Measurements from ENCODE around the gene NIT1. TPM values are rescaled to one million over a fixed set of nuclear protein-coding genes. Genes with fewer than 3 reads are reported as not detected.

NIT1 gene
- total and polyA plus RNA-seq, 2 of the 8 experiments (the other 6 are each of a cell fraction or from before 2014, with no cell fraction given) = 33.0 to 40.4 TPM

DNA sequence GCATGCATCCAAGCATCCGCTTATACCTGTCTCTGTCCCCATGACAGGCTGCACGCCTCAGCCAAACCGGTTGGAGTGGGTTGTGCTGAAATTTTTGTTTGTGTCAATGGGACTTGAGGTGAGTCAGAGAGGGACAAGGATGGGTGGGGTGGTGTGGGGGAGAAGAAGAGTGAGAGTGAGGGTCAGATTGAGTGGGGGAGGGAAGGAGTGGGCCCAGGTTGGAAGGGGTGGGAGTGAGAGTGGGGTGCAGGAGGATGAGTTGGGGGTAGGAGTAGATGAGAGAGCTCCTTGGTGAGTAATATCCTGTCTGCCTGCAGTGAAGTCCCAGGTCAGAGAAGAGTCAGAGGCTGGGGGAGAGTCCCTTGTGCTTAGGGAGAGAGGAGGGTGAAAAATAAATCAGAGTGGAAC is 25.3 kb upstream of the NIT1 start:
- Histone ChIP-seq H4K8ac (ENCODE audit: extremely low read depth, insufficient read depth, low read length) (no peak overlapping the region), H3K23ac (ENCODE audit: insufficient read length) (no peak overlapping the region), H3K27ac (ENCODE audit: low read depth, low read length) (no peak overlapping the region), H4K5ac (ENCODE audit: insufficient read length, low read depth, low read length) (no peak overlapping the region), H2BK5ac (ENCODE audit: low read depth, low read length) (no peak overlapping the region), H3K4me2 (ENCODE audit: insufficient read depth in 1 of 2, low read depth in 2 of 2, low read length in 2 of 2) (no peak overlapping the region), H3K9ac (replicated peaks in 1 of 4; ENCODE audit: extremely low read depth in 1 of 4, low read depth in 3 of 4, low read length in 3 of 4) (no peak overlapping the region), H2BK15ac (ENCODE audit: low read length) (no peak overlapping the region), H3K56ac (replicated peaks; ENCODE audit: insufficient read length, low read depth, low read length) (no peak overlapping the region), H3K36me3 (ENCODE audit: control insufficient read depth in 2 of 4, insufficient read depth in 4 of 4, low read length in 3 of 4) (no peaks in the 10 kb centered on the region), H3K79me1 (ENCODE audit: low read depth, low read length) (no peaks in the 10 kb centered on the region), H3K9me3 (ENCODE audit: insufficient read depth in 2 of 2, low read depth in 1 of 2, low read length in 1 of 2) (no peaks in the 10 kb centered on the region), H3K23me2 (ENCODE audit: low read depth, low read length) (peaks cover 2% of the 10 kb centered on the region; the same call in 1 of the 2 replicates), H2AFZ (ENCODE audit: low read length) (no peak overlapping the region), H3K4ac (replicated peaks; ENCODE audit: insufficient read length, low read depth, low read length) (no peak overlapping the region), H4K91ac (replicated peaks; ENCODE audit: insufficient read length, low read length) (no peak overlapping the region), H2BK20ac (ENCODE audit: low read length) (no peak overlapping the region), H2BK12ac (ENCODE audit: low read depth, low read length) (no peak overlapping the region), H2AK5ac (ENCODE audit: low read depth, low read length) (no peak overlapping the region), H3K27me3 (replicated peaks in 1 of 4; ENCODE audit: control insufficient read depth in 3 of 4, extremely low read depth in 1 of 4, insufficient read depth in 3 of 4, low read length in 3 of 4) (no peaks in the 10 kb centered on the region), H3K18ac (ENCODE audit: extremely low read depth, low read length) (no peak overlapping the region), H4K20me1 (replicated peaks in 1 of 2; ENCODE audit: control insufficient read depth in 1 of 2, insufficient read depth in 2 of 2, low read length in 2 of 2) (no peaks in the 10 kb centered on the region), H3K4me3 (ENCODE audit: extremely low read depth in 1 of 4, insufficient read depth in 2 of 4, low read depth in 3 of 4, low read length in 4 of 4) (no peak overlapping the region), H3K14ac (ENCODE audit: insufficient read length) (no peak overlapping the region), H3K4me1 (replicated peaks in 1 of 4; ENCODE audit: control insufficient read depth in 3 of 4, insufficient read depth in 4 of 4, low read length in 3 of 4) (peaks cover 0 to 6% (median 0%) of the 10 kb centered on the region in 4 experiments; a peak in 2 of 7 replicates), H2BK120ac (replicated peaks; ENCODE audit: low read depth, low read length) (no peak overlapping the region), H3K79me2 (ENCODE audit: control insufficient read depth in 1 of 2, insufficient read depth in 2 of 2, low read length in 2 of 2) (no peaks in the 10 kb centered on the region)
- no peak for FAIRE-seq
- 87% methylated on average over 3 of the region's 3 CpGs; no CpG with 5 or more reads in 1 of the 2 experiments for whole genome bisulfite sequencing, 2 experiments (ENCODE audit: extremely low coverage in 1 of 2, insufficient coverage in 1 of 2, insufficient read length in 1 of 2, insufficient replicate concordance in 2 of 2, low coverage in 1 of 2, low lambda C conversion rate in 2 of 2, missing lambda C conversion rate in 1 of 2)
- no peak for DNase-seq (ENCODE audit: low read depth in 1 of 2, low spot score in 2 of 2)
- POLR2A ChIA-PET (ENCODE audit: partially characterized antibody) = no interaction called here
- TF ChIP-seq CHD1 (IDR thresholded peaks at IDR 0.05; ENCODE audit: low read depth, low read length) (no peak), TAF7 (optimal IDR thresholded peaks at IDR 0.05; ENCODE audit: borderline replicate concordance, low read depth, low read length) (no peak), CEBPB (IDR thresholded peaks at IDR 0.05; ENCODE audit: low read depth, low read length) (no peak), POLR2A (IDR thresholded peaks at IDR 0.05; ENCODE audit: control extremely low read depth in 1 of 2, low read depth in 2 of 2, low read length in 2 of 2) (no peak), GTF2F1 (IDR thresholded peaks at IDR 0.05; ENCODE audit: borderline replicate concordance, low read depth, low read length) (no peak), KDM1A (IDR thresholded peaks at IDR 0.05; ENCODE audit: borderline replicate concordance, low read length) (no peak), RBBP5 (IDR thresholded peaks at IDR 0.05; ENCODE audit: borderline replicate concordance, low read depth, low read length) (no peak), RAD21 (IDR thresholded peaks at IDR 0.05 in 1 of 2, conservative IDR thresholded peaks at IDR 0.05 in 1 of 2; ENCODE audit: low read depth in 2 of 2, low read length in 2 of 2) (no peak)
- CTCF ChIA-PET (ENCODE audit: partially characterized antibody) = interaction anchor here (0.8 to 10.0 kb wide), 5 partner anchors 18 to 257 kb away, joined by 3 to 282 read pairs (median 4); partner anchors contain the start of genes ARHGAP30 and TSTD1

All from H1 (cell line).